ENCODE results near the gene KISS1R. TPM values are rescaled to one million over a fixed set of nuclear protein-coding genes. Genes with fewer than 3 reads are reported as not detected.

KISS1R gene
- polyA plus RNA-seq, 1 donor, result 0.25 TPM

Other genes with a start within 250 kb of the KISS1R start
- gene FSTL3, start 240.9 kb upstream of the KISS1R start, polyA plus RNA-seq (ENCODE audit: insufficient read length), result 15.2 TPM
- 0.18 TPM for gene PRSS57, start 221.9 kb upstream of the KISS1R start, polyA plus RNA-seq (ENCODE audit: insufficient read length)
- 73.4 TPM for gene PALM, start 208.4 kb upstream of the KISS1R start, polyA plus RNA-seq (ENCODE audit: insufficient read length)
- 7.0 TPM for gene MISP, start 166.2 kb upstream of the KISS1R start, polyA plus RNA-seq (ENCODE audit: insufficient read length)
- 395 TPM for gene PTBP1, start 119.9 kb upstream of the KISS1R start, polyA plus RNA-seq (ENCODE audit: insufficient read length)
- gene PLPPR3, start 95.4 kb upstream of the KISS1R start, polyA plus RNA-seq (ENCODE audit: insufficient read length), result 9.4 TPM
- 0.81 TPM for gene AZU1, start 89.5 kb upstream of the KISS1R start, polyA plus RNA-seq (ENCODE audit: insufficient read length)
- gene PRTN3, start 76.3 kb upstream of the KISS1R start, polyA plus RNA-seq (ENCODE audit: insufficient read length), result 0.67 TPM
- 0.20 TPM for gene ELANE, start 65.0 kb upstream of the KISS1R start, polyA plus RNA-seq (ENCODE audit: insufficient read length)
- 2.1 TPM for gene CFD, start 57.7 kb upstream of the KISS1R start, polyA plus RNA-seq (ENCODE audit: insufficient read length)
- 45.7 TPM for gene MED16, start 24.1 kb upstream of the KISS1R start, polyA plus RNA-seq (ENCODE audit: insufficient read length)
- not detected for gene RNU6-9, start 23.8 kb upstream of the KISS1R start, polyA plus RNA-seq (ENCODE audit: insufficient read length)
- 34.8 TPM for gene R3HDM4, start 4.1 kb upstream of the KISS1R start, polyA plus RNA-seq (ENCODE audit: insufficient read length)
- gene ARID3A, start 8.7 kb downstream of the KISS1R start, polyA plus RNA-seq (ENCODE audit: insufficient read length), result 28.3 TPM
- gene WDR18, start 67.0 kb downstream of the KISS1R start, polyA plus RNA-seq (ENCODE audit: insufficient read length), result 30.4 TPM
- 0.71 TPM for gene GRIN3B, start 83.1 kb downstream of the KISS1R start, polyA plus RNA-seq (ENCODE audit: insufficient read length)
- gene TMEM259, start 103.8 kb downstream of the KISS1R start, polyA plus RNA-seq (ENCODE audit: insufficient read length), result 92.5 TPM
- gene RNU6-2, start 104.2 kb downstream of the KISS1R start, polyA plus RNA-seq (ENCODE audit: insufficient read length), result not detected
- 164 TPM for gene CNN2, start 109.3 kb downstream of the KISS1R start, polyA plus RNA-seq (ENCODE audit: insufficient read length)
- 7.6 TPM for gene ABCA7, start 122.8 kb downstream of the KISS1R start, polyA plus RNA-seq (ENCODE audit: insufficient read length)
- 7.2 TPM for gene ARHGAP45, start 149.8 kb downstream of the KISS1R start, polyA plus RNA-seq (ENCODE audit: insufficient read length)
- gene POLR2E, start 178.0 kb downstream of the KISS1R start, polyA plus RNA-seq (ENCODE audit: insufficient read length), result 130 TPM
- 224 TPM for gene GPX4, start 186.7 kb downstream of the KISS1R start, polyA plus RNA-seq (ENCODE audit: insufficient read length)